ENCODE results near the gene RB1.

DNA sequence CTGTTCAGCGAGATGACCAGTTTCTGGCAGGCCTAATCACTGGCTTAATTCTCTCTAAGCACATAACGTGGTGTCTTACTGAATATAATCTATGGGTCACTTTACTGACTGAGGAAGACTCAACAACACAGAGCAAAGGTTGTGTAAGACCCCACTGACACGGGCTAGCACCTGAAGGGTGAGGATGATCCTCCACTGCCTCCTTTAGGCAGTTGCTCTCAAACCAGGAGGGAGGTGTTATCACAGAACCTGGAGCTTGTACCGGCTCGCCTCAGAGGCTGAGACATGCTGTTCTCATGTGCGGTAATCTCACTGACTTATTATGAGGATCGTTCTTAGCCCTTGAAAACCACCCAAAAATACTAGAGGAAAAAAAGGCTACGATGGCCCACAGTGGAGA lies 201.1 kb downstream of the RB1 start:
- TF ChIP-seq, protein P1, sequence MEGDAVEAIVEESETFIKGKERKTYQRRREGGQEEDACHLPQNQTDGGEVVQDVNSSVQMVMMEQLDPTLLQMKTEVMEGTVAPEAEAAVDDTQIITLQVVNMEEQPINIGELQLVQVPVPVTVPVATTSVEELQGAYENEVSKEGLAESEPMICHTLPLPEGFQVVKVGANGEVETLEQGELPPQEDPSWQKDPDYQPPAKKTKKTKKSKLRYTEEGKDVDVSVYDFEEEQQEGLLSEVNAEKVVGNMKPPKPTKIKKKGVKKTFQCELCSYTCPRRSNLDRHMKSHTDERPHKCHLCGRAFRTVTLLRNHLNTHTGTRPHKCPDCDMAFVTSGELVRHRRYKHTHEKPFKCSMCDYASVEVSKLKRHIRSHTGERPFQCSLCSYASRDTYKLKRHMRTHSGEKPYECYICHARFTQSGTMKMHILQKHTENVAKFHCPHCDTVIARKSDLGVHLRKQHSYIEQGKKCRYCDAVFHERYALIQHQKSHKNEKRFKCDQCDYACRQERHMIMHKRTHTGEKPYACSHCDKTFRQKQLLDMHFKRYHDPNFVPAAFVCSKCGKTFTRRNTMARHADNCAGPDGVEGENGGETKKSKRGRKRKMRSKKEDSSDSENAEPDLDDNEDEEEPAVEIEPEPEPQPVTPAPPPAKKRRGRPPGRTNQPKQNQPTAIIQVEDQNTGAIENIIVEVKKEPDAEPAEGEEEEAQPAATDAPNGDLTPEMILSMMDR (IDR thresholded peaks at IDR 0.05) = no peak
- no peak for TF ChIP-seq POLR2A (IDR thresholded peaks at IDR 0.05)
